Hematopoietic multipotent progenitor cell treated with erythropoietin and hydrocortisone succinate and interleukin-3 and kit ligand, for 15 days (in vitro differentiated cells): ENCODE measurements around the gene SELENOV.
"Not testable (repeated sequence)": the region's sequence is repeated elsewhere in the genome, so short reads cannot be mapped to it uniquely, and the experiment has no call there.

Source experiments
- DNase-seq: peaks from one replicate; pipeline ENCODE4 v3.0.0-alpha.2; 2015; ENCODE audit warnings: low spot score

The SELENOV gene, protein sequence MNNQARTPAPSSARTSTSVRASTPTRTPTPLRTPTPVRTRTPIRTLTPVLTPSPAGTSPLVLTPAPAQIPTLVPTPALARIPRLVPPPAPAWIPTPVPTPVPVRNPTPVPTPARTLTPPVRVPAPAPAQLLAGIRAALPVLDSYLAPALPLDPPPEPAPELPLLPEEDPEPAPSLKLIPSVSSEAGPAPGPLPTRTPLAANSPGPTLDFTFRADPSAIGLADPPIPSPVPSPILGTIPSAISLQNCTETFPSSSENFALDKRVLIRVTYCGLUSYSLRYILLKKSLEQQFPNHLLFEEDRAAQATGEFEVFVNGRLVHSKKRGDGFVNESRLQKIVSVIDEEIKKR

DNA sequence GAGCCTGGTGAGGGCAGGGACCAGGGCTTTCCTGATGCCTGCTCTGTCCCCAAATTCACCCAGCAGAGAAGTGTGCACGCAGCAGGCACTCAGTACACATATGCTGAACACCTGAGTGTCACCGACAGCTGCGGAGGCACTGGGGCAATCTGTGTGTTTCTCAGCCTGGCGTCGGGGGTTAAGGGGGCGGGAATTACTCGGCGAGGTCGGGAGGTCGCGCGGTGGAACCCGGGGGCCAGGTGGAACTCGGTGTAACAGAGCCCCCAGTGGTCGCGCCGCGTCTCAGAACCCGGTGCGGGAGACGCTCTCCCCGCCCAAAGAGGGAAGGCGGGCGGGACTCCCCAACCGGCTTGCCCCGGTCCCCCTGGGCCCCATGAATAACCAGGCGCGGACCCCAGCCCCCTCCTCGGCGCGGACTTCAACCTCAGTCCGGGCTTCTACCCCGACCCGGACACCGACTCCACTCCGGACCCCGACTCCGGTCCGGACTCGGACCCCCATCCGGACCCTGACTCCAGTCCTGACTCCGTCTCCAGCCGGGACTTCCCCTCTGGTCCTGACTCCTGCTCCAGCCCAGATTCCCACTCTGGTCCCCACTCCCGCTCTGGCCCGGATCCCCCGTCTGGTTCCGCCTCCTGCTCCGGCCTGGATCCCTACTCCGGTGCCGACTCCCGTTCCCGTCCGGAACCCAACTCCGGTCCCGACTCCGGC is at the start of gene SELENOV:
TSS of gene SELENOV (plus strand) at position 300 of the 711 bp plus-strand sequence. CDS start at position 374, 74 bp downstream.
- no peak for DNase-seq

- no peak for DNase-seq
Measured at GRCh38 chr19:39465956-39466747, 48.8 kb upstream of the SELENOV start.

DNA sequence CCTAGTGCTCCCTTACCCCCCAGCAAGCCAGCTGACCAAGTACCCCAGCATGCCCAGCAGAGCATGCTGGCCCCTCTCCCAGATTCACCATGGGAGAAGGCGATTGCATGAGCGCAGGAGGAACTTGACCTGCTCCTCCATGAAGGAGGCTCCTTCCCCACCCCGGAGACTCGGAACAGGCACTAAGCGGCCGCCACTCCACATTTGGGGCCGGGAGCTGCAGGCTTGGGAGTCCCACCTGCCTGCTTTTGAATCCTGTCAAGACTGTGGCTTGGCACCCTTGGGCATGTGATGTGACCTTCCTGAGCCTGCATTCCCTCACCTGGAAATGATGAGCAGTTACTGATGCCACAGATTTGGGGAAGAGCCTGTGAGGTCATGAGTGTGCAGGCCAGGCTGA is 47.0 kb upstream of the SELENOV start:
- no peak for DNase-seq

DNA sequence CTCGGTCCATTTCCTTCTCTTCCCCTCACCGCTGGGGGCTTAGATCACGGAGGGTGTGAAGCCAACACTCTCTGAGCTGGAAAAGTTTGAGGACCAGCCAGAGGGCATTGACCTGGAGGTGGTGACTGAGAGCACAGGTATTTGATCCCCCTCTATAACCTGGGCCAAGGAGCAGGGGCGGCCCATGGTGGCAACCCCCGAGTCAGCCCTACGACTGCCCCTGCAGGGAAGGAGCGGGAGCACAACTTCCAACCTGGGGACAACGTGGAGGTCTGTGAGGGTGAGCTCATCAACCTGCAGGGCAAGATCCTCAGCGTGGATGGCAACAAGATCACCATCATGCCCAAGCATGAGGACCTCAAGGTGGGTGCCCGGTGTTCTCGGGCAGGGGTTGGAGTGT is 45.9 kb upstream of the SELENOV start:
- DNase-seq = no peak

DNA sequence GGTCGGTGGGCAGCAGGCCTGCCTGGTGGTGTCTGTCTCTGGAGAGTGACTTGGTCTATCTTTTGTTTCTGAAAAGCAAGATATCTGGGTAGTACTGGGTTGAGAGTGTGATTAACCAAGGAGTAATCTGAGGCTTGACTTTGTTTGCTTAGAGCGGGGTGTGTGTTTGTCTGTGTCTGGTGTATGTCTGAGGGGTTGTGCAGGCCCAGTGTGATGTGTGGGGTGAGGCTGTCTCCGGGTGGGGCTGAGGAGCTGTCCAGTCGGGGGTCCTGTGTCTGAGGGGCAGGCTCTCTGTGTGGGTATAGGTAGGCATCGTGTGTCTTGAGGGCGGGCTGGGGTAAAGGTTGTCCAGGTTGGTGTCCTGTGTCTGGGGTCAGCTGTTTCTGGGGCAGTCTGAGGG is 45.4 kb upstream of the SELENOV start:
- no peak for DNase-seq

- no peak for DNase-seq
Measured at GRCh38 chr19:39470724-39471339, 44.1 kb upstream of the SELENOV start.

GRCh38 chr19:39471756-39472536 is 43.0 kb upstream of the SELENOV start:
- DNase-seq = no peak

DNA sequence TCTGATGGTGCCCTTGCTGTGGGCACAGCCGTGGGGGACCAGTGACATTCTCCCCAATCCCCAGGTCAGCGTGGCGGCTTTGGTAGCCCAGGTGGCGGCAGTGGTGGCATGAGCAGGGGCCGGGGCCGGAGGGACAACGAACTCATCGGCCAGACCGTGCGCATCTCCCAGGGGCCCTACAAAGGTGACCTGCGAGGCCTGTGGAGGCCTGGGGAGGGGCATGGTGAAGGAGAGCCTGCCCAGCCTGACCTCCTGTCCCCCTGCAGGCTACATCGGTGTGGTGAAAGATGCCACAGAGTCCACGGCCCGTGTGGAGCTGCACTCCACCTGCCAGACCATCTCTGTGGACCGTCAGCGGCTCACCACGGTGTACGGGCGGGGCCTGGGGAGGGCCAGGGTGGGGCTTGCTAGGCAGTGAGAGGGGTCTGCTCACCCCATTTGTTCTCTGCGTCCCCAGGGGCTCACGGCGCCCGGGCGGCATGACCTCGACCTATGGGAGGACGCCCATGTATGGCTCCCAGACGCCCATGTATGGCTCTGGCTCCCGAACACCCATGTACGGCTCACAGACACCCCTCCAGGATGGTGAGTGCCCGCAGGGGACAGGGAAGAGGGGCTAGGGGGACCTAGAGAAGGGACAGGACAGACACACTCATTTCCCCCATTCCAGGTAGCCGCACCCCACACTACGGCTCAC is 42.0 kb upstream of the SELENOV start:
- no peak for DNase-seq

DNA sequence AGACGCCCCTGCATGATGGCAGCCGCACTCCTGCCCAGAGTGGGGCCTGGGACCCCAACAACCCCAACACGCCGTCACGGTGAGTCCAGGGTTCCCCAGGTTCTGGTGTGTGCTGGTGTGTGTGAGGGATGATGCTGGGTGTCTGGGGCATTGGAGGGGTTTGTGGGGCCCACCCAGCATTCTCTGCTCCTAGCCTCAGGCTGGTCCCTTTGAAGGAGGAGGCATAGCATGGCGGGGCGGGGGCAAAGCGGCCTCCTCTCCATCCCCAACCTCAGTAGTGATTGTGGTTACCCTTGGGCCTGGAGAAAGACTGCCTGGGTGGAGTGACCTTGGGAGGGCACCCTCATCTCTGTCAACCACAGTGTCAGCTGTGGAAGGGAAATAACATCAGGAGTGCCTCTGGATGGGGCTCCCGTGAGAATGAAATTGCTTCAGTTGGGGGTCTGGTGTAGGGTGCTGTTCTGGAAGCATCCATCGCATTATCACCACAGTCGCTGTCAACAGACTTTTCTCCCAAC is 41.4 kb upstream of the SELENOV start:
- DNase-seq = no peak

DNA sequence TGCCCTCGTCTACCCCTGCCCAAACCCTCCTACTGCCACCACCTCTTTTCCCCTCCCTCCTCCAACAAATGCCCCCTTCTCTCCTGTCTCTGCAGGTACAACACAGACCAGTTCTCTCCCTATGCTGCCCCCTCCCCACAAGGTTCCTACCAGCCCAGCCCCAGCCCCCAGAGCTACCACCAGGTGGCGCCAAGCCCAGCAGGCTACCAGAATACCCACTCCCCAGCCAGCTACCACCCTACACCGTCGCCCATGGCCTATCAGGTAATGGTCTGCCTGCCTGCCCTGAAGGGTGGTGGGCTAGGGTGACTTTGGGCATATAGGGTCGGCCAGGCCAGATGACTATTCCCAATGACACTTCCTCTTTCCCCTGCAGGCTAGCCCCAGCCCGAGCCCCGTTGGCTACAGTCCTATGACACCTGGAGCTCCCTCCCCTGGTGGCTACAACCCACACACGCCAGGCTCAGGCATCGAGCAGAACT is 40.8 kb upstream of the SELENOV start:
- DNase-seq = peak; percentile 49

GRCh38 chr19:39475748-39476147 is 39.2 kb upstream of the SELENOV start:
- DNase-seq = no peak

DNA sequence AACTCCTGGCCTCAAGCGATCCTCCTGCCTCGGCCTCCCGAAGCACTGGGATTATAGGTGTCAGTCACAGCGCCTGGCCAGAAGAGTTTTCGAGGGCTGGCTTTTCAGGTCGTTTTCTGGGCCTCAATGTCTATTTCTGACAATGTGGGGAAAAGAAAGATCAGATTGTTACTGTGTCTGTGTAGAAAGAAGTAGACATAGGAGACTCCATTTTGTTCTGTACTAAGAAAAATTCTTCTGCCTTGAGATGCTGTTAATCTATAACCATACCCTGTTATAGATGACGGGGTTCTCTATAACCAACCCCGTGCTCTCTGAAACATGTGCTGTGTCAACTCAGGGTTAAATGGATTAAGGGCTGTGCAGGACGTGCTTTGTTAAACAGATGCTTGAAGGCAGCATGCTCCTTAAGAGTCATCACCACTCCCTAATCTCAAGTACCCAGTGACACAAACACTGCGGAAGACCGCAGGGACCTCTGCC is 35.6 kb upstream of the SELENOV start:
- not testable (repeated sequence) for DNase-seq

DNA sequence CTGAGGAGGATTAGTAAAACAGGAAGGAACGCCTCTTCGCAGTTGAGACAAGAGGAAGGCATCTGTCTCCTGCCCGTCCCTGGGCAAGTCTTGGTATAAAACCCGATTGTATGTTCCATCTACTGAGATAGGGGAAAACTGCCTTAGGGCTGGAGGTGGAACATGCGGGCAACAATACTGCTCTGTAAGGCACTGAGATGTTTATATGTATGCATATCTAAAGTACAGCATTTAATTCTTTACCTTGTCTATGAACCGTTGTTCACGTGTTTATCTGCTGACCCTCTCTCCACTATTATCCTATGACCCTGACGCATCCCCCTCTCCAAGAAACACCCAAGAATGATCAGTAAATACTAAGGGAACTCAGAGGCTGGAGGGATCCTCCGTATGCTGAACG is 35.0 kb upstream of the SELENOV start:
- DNase-seq = no peak

- peak; percentile 96 for DNase-seq
Measured at GRCh38 chr19:39480337-39481228, 34.4 kb upstream of the SELENOV start, which contains the start of gene TIMM50. Gene TIMM50 (plus strand): TSS chr19:39480838. CDS start chr19:39480854, 16 bp downstream.

DNA sequence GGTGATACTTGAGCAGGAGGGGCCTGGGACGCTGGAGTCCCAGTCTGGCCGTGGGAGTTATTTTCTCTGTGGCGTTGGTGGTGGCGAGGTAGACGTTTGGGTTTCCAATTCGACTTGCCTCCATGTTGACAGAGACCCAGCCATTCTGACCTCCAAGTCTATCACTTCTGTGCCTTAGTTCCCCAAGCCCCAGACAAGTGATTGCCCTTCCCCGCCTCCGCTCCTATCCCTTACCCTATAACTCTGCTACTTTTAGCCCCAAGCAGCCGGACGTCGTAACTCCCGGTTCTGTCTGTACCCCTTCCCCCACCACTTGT is 33.8 kb upstream of the SELENOV start:
- DNase-seq = no peak

GRCh38 chr19:39481676-39482075 is 33.3 kb upstream of the SELENOV start:
- DNase-seq = no peak

GRCh38 chr19:39483141-39483540 is 31.8 kb upstream of the SELENOV start:
- no peak for DNase-seq

DNA sequence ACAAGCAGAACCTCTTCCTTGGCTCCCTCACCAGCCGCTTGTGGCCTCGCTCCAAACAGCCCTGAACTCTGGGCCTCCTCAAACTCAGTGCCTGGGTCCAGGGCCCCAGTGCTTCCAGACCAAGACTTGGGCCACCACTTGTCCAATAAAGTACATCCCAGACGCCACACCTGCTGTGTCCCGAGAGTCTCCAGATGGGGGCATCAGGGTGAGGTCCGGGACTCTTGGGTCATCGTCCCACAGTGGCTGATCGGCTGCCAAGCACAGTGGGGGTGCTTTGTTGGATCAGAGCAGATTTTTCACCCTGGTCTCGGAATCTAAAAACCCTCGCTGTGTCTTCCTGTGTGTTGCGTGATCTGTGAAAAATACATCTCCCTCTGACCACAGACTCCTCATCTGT is 25.2 kb upstream of the SELENOV start:
- no peak for DNase-seq

- no peak for DNase-seq
Measured at GRCh38 chr19:39492225-39492624, 22.7 kb upstream of the SELENOV start.
